Stomach smooth muscle (tissue), 2 donors: ENCODE results near the gene CD6.

Source experiments
- H3K27ac ChIP-seq: one replicate; pipeline ENCODE4 v1.7.0; 2013; ENCODE audit warnings: mild to moderate bottlenecking, low read length, inconsistent platforms
- H3K27me3 ChIP-seq, 2 donors: one replicate each; pipeline ENCODE4 v1.7.0; 2013; ENCODE audit warnings: low read length in 2 of 2; ENCODE audit not compliant: insufficient read depth in 2 of 2, control insufficient read depth in 1 of 2
- H3K36me3 ChIP-seq, 2 donors: one replicate each; pipeline ENCODE4 v1.7.0; 2013; ENCODE audit warnings: low read length in 2 of 2; ENCODE audit not compliant: control insufficient read depth in 2 of 2, insufficient read depth in 2 of 2
- H3K4me1 ChIP-seq: one replicate; pipeline ENCODE4 v1.7.0; 2013; ENCODE audit warnings: low read length; ENCODE audit not compliant: control insufficient read depth, insufficient read depth
- H3K4me3 ChIP-seq, 2 donors: one replicate each; pipeline ENCODE4 v1.7.0; 2013; ENCODE audit warnings: low read length in 2 of 2
- H3K9ac ChIP-seq, 2 donors: one replicate each; pipeline ENCODE4 v1.7.0; 2013; ENCODE audit warnings: low read length in 2 of 2, mild to moderate bottlenecking in 1 of 2
- H3K9me3 ChIP-seq, 2 donors: one replicate each; pipeline ENCODE4 v1.7.0; 2013; ENCODE audit warnings: low read length in 2 of 2; ENCODE audit not compliant: control insufficient read depth in 2 of 2
- donor health status: healthy.
- donor health status: Pancreatic carcinoma.

Gene CD6

DNA sequence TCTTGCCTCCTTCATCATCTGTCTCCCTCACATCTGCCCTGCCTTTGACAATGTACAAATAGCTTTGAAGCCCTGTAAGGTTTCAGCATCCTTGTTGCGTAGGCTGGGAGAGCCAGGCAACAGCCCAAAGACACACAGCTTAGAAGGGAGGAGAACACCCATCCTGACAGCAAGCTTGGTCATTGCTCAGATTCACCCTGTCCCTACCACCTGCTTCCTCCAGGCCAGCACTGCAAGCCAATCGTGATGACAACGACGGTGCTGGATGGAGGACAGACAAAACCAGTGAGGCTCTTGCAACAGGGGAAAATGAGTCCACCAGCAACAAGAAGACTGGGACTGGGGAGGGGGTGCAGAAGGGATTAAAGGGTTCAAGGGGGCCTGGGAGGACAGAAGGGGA lies 97.9 kb downstream of the CD6 start:
- Histone ChIP-seq H3K4me3 (no peak overlapping the region), H3K27ac (no peak overlapping the region), H3K36me3 (no peaks in the 10 kb centered on the region), H3K9ac (no peak overlapping the region), H3K9me3 (no peaks in the 10 kb centered on the region), H3K27me3 (no peaks in the 10 kb centered on the region), H3K4me1 (peaks cover 3% of the 10 kb centered on the region)
